HG03520 (cell line): ENCODE measurements around the gene ADCK2.
A peak's percentile ranks its signal among the peaks of the same experiment; 100 is the strongest.
"Not testable (repeated sequence)": the region's sequence is repeated elsewhere in the genome, so short reads cannot be mapped to it uniquely, and the experiment has no call there.

Experiments
- ATAC-seq: cut with Tn5 transposase; IDR thresholded peaks from one replicate; pipeline ENCODE4 v1.9.1; 2021; ENCODE audit warnings: mild to moderate bottlenecking, moderate library complexity; ENCODE audit not compliant: unreplicated experiment

The ADCK2 gene

DNA sequence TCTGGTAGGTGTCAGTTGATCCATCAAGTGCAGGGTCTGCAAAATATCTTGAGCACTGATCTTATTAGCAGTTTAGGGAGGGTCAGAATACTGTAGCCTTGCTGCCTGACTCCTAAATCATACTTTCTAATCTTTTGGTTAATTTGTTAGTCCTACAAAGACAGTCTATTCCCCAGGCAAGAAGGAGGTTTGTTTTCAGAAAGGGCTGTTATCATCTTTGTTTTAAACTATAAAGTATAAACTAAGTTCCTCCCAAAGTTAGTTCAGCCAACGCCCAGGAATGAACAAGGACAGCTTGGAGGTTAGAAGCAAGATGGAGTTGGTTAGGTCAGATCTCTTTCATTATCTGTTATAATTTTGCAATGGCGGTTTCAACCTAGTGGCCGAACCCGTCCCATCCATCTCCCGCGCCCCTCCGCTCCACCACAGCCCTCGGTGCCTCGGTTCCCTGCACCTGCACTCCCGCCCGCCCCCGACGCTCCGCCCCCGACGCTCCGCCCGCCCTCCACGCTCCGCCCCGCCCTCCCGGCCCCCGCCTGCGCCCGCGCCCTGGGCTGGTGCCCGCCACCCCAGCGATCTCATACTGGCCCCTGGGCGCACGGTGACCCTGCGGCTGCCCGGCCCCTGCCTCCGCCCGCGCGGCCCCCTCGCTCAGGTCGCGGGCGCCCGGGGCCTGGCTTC lies at the start of gene ADCK2:
Gene ADCK2 (plus strand): TSS at position 564 of the 681 bp plus-strand sequence. CDS start 386 bp downstream, outside the sequence.
- peak; percentile 38 for ATAC-seq

- no peak for ATAC-seq
These were observed 48.8 kb upstream of the ADCK2 start for GRCh38 chr7:140623980-140624379.

DNA sequence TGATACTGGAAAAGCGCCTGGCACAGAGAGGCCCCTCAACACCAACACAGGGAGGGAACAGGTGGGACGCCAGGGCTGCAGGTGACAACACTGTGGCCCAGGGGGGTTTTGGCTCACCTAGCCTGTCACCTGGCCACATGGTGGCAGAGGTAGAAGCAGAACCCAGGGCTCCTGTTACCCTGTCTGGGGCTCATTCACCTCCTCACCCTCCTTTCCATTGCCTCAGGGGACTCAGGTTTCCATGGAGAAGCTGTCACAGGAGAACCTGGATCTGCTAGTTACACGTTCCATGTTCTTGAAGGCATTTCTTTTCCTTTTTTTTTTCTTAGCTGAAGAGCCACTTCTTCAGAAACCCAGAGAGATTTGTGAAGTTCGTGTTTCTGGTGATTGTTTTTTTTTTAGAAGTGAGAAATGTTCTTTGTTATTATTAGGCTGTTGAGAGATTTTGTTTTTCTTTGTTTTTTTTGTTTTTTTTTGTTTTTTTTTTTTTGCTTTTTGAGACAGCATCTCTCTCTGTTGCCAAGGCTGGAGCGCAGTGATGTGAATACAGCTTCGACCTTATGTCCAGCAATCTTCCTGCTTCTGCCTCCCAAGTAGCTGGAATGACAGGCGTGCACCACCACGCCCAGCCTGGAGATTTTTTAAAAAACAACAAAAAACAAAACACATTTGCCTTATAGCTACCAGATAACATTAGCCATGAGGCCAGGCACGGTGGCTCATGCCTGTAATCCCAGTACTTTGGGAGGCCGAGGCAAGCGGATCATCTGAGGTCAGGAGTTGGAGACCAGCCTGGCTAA lies 48.2 kb upstream of the ADCK2 start:
- no peak for ATAC-seq

- not testable (repeated sequence) for ATAC-seq
These were observed 47.6 kb upstream of the ADCK2 start for GRCh38 chr7:140625192-140625558.

GRCh38 chr7:140625908-140626868 lies 46.6 kb upstream of the ADCK2 start:
- ATAC-seq: no peak

GRCh38 chr7:140631021-140631420 lies 41.7 kb upstream of the ADCK2 start:
- ATAC-seq: no peak

DNA sequence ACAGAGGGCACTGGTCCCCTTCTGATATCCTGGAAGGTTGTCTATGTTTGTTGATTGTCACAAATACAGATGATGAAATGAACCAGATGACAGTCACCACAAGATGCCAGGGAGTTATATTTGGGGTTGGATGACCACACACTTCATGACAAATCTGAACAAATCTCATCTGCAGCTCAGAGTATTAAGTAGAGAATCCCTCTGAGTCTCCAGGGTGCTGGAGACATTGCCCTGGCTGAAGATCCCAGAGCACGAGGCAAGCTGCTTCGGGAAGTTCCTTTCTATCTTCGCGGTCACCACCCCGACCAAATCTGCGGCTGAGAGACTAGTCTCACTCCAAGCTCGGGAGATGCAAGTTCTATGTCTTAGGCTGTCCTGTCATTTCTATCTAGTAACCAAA lies 41.1 kb upstream of the ADCK2 start:
- no peak for ATAC-seq

DNA sequence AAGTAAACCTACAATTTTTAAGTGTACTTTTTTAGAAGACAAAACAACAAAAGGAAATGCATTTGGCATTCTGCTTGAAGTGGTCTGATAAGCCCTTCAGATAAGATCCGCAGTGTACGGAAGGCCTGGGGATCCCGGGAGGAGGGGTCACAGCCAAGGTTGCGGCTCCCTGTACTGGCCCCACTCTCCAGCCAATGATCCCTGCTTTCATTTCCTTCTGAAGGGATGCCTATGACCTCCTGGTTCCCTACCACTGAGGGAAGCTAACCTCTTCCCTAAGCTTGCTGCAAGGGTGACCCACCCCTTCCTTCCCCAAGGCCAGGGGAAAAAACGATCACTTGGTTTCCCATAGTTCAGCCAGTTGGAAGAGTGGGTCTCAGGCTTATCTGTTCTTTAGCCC lies 37.4 kb upstream of the ADCK2 start:
- ATAC-seq: no peak

- ATAC-seq: no peak
These were observed 36.9 kb upstream of the ADCK2 start for GRCh38 chr7:140635816-140636215.

GRCh38 chr7:140637400-140637799 lies 35.3 kb upstream of the ADCK2 start:
- ATAC-seq: no peak

DNA sequence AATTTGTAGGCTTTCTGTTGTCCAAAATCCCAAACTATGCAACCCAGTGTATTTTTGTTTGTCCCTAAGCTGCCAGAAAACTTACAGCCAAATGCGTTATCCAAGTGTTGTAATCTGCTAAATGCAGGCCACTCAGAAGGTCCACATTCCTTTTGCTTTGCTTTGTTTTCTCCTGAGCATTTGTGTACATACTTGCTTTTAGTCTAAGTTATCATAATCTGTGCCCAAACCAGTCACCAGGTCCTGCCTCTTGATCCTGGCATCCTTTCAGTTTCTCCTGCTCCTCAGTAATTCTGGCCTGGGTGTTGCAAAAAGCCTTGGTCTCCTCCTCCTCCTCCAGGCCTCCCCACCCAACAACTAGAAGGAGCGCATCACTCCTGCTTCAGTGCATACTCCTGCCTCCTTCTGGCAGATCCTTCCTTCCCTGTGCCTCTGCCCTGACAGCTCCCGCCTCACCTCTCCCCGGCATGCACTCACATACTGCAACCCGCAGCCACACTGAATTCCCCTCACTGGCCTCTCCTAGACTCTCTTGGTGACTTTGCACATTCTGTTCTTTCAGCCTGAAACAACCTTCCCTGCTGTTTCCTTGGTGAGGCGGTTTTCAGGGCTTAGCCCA lies 34.5 kb upstream of the ADCK2 start:
- no peak for ATAC-seq

- ATAC-seq: no peak
These were observed 33.2 kb upstream of the ADCK2 start for GRCh38 chr7:140639366-140640053.

GRCh38 chr7:140640060-140640637 lies 32.6 kb upstream of the ADCK2 start:
- no peak for ATAC-seq

DNA sequence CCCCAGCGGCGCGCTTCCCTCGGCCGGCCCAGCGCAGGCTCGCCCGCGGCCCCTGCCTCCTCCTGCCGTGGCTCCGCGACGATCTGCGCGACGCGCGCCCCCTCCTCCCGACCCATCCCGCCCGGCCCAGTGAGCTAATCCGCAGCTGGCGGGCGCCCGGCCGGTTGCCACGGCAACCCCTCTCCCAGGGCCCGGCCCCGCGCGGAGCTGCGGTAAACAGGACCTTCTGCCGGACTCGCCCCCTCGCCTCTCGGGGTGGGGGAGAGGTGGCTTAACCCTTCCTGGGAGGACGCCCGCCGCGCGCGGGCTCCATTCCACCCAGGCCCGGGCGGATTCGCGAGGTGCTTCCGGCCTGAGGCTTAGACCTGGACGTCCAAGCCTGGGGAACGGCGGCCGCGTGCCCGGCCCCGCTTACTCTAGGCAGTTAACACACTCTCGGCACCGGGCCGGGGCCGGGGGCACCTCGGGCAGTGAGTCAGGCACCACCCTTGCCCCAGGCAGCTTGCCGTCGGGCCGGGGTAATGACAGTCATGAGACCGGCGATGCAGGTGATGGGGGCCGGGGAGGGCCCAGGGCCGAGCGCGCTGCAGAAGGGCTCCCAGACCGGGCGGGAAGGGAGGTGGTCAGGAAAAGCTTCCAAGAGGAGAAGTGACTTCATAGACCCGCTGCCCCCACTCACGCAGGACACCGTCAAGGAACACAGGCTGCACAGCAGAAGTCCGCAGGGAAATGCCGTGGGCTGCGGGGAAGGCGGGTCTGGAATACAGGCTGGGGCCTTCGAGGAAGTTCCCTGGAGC lies 31.8 kb upstream of the ADCK2 start, which contains the start of gene DENND2A:
Gene DENND2A (minus strand): TSS at position 87 of the 797 bp plus-strand sequence. CDS start 38,416 bp downstream, outside the sequence.
- no peak for ATAC-seq

- no peak for ATAC-seq
These were observed 31.1 kb upstream of the ADCK2 start for GRCh38 chr7:140641524-140642195.

DNA sequence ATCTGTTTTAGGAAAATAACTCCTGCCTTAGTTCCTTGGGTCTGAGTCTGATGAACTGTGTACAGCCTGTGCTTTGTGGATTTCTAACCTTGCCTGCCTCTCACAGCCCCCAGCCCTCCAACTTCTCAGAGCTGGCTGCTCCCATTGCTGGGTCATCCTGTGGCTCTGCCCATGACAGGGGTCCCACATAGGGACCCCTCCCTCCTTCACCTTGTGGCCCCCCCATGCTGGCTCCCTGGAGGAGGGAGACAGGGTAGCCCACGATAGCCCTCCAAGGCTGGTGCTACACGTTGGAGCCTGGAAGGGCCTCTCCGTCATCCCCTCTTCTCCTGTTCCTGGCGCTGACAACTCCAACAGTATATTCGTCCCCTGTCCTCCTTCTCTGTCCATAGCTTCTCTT lies 29.3 kb upstream of the ADCK2 start:
- no peak for ATAC-seq

- ATAC-seq: not testable (repeated sequence)
These were observed 28.0 kb upstream of the ADCK2 start for GRCh38 chr7:140644761-140645160.

DNA sequence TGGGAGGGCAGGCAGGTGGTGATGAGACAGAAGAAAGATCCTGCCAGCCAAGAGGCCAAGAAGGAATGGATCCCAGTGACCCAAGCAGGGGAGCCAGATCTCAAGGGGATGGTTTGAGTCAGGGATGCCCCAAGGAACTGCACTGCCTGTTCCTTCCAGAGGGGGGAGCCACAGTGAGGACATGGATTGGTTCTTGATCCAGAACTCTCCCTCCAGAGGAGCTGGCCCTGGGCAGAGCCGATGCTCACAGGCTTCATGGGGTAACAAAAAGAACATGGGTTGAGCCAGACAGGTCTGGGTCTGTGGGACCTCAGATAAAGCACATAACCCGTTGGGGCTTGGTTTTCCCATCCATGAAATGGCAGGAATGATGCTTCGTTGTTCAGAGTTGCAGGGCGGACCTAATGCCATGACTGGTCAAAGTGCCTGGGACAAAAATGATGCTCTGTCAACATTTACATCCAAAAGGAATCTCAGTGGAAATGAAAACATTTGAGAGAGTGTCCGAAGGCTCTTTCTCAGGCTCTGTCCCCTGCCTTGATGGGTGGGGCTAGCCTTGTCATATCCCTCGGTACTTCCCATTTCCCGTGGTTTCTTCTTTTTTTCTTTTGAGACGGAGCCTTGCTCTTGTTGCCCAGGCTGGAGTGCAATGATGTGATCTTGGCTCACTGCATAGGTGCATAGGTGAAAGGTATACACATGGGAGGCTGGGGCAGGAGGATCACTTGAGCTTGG lies 27.4 kb upstream of the ADCK2 start:
- no peak for ATAC-seq
